NCI-H2107 treated with DMSO at 0.1 percent for 48 hours (cell line): Measurements from ENCODE around the gene E2F2.

Experiments used
- DNase-seq: peaks from one replicate; lab custom pipeline; 2025; ENCODE audit not compliant: unreplicated experiment; lab: John Stamatoyannopoulos, UW

E2F2 gene

GRCh38 chr1:23466423-23466989 lies 64.5 kb downstream of the E2F2 start:
- no peak for DNase-seq

GRCh38 chr1:23463286-23463685 lies 67.7 kb downstream of the E2F2 start:
- no peak for DNase-seq

- DNase-seq: no peak
Measured at GRCh38 chr1:23462766-23463165, 68.3 kb downstream of the E2F2 start.

GRCh38 chr1:23461050-23461449 lies 70.0 kb downstream of the E2F2 start:
- no peak for DNase-seq

- no peak for DNase-seq
Measured at GRCh38 chr1:23460519-23460918, 70.5 kb downstream of the E2F2 start.

GRCh38 chr1:23459338-23459757 lies 71.7 kb downstream of the E2F2 start:
- DNase-seq: no peak
